Measurements from ENCODE around the gene IL1RAP.

IL1RAP gene

DNA sequence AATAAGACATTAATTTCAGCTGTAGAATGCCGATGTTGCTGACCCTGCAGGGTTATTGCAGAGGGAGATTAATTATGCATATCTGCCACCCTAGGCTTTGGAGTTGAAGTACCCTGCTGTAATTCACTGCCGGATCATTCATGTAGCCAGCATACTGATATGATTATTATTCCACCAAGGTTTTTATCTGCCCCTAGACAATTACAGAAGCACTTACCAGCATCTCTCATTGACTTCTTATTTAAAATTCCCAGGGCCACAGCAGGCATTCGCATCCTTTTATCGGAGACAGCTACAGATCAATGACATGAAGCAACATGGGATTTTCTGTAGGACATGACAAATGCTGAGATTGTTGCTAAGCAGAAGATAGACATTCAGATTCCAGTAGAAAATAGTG, 31.3 kb downstream of the IL1RAP start:
- DNase-seq: no peak

DNA sequence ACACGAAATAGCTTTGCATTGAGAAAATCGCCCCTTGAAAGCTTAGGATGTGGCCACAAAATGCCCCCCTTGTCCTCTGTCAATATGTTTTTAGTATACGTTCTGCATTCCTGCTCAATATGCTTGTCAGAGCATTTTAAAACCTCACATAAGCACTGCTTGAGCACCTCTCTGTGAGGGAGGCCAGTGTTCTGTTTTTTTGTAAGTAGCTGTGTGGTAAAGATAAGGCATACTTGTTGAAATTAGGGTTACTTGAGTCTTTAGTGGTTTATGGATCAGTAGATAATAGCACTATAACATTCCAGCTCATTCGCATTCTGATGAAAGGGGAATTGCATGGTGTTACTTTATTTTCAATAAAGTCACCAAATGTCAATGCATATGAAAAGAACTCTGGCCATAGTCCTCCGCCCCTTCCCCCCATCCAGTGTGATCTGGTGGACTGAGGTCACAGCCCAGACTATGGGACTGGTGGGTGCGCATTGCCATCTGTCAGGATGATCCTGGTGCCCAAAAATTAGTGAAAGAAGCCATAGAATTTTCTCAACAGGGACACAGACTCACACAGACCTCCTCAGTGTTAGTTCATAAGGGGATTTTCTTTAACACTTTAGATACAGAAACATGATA, 33.1 kb downstream of the IL1RAP start:
- no peak for DNase-seq

DNA sequence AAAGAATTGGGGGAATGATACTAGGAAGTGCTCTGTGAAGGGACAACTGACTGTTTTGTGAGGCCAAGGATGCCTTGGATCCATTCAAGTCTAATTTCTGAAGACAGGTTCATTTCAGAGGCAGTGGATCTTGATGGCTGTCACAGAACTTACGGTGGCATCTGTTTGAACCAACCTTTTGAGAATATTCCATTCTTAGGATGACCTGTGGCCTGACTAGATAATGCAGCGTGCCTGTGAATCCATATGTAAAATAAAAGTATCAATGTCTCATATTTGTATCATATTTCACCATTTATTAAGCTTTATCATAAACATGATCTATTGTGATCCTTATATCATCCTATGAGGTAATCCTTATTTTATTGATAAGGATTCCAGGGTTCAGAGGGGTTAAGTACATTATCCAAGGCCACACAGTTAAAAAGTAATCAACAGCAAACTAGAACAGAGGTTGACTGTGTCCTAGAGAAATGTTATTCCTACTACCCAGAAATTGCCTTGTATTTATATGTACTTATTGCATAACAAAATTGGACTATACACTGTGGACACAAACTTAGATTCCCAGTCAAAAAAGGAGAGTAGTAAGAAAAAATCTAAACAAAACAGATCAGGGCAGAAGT, 34.3 kb downstream of the IL1RAP start:
- DNase-seq: no peak

DNA sequence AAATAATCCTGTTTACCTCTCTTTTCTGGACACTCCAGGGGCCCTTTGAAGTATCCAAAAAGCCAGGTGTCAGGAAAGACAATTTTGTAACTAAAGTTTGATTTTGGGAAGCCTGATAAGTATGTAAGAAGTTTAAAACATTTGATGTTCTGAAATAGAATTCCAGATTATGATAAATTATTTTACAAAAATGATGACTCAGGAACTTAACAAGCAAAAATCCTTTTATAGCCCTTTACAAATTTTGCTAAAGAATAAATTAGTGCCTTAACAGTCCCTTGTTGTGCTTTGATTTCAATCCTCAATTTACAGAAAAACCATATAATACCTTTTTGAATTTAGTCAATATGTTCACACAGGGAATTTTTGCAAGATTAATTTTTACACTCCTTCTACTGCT, 38.1 kb downstream of the IL1RAP start:
- no peak for DNase-seq

DNA sequence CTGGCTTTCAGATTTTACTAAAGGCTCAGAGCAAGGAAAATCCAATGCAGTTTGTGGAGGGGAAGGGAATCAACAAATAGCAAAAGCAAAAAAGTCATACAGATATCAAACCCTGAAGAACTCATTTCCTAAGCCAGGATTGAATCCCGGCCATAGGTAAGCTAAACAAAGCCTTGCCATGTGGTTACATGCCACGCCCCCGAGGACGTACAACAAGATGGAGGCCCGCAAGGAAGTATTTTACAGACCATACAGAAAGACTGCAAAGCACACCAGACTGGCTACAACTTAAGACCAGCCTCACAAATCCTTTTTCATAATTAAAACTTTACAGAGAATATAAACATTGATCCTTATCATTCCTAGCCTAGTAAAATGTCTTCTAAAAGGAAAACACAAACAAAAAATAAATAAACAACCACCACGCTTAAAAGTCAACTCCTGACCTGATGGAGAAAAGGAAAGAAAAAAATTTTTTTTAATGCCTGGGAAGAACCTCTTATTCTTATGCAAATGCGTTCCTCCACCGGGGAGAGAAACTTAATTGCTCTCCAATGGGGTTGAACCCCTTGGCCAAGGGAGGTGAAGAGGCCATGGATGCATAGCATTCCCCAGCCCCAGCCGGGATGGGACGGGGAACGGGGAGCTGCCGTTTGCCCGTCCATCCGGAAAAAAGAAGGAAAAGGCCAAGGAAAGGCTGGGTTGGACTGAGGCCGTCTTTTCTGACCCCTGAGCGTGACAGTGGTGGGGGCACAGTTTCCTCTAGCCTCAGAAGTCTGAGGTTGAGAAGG, 39.3 kb downstream of the IL1RAP start:
- no peak for DNase-seq

DNA sequence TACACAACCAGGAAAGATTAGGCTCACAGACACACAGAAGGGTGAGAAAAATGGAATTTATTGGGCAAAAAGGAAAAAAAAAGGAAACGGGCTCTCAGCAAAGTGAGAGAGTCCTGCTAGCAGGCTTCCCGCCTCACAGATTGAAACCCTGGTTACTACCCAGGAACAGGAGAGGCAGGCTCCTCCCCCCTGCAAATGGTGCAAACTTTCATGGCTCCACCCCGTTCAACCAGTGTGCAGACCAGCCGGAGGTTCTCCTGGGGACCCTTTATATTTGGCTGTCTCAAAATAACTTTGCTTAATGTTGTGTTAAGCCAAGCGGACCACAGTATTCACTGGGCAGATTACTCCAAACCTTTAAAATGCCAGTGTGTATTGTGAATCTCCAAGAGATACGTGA, 40.3 kb downstream of the IL1RAP start:
- DNase-seq: no peak

DNA sequence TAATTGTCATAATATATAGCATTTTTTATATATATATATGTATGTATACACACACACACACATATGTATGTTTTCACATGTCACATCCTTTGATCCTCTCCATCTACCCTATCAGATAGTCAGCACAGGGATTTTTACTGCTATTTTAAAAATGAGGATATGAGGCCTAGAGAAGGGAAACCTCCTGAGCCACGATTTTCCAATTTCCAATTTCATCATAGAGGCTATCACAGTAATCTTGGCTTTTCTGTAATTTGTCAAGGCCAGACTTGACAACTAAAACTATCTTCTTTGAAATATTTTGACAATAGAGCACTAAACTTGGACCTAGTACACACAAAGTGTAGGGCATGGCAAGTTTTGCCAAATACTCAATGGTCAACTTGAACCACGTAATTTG, 42.5 kb downstream of the IL1RAP start:
- DNase-seq: no peak

DNA sequence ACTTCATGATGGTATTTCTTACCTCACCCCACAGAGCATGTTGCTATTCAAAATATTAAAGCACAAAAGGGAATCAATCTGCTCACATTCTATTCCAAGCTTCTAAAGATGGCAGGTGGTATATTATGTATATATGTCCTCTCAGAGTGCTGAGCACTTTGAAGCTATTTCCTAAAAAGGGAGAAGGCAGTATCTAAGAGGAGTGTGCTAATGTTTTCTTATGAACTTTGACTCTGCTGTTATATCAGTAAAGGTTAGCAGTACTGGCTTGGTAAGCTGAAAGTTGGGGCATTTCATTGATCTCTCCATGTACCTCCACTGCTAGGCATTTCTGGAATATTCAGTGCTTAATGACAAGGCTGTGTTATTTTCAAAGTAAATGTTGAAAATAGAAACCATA, 43.4 kb downstream of the IL1RAP start:
- DNase-seq: no peak

DNA sequence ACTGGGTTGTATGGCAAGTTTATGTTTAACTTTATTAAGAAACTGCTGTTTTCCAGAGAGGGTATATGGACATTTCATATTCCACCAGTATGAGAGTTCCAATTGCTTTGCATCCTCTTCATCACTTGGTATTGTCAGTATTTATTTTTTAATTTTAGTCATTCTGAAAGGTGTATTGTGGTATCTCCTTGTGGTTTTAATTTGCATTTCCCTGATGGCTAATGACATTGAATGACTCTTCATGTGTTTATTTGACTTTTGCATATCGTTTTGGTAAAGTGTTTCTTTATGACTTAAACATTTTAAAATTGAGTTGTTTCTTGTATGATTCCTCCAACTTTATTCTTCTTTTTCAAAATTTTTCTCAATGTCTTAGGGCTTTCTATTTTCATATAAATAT, 44.4 kb downstream of the IL1RAP start:
- no peak for DNase-seq

DNA sequence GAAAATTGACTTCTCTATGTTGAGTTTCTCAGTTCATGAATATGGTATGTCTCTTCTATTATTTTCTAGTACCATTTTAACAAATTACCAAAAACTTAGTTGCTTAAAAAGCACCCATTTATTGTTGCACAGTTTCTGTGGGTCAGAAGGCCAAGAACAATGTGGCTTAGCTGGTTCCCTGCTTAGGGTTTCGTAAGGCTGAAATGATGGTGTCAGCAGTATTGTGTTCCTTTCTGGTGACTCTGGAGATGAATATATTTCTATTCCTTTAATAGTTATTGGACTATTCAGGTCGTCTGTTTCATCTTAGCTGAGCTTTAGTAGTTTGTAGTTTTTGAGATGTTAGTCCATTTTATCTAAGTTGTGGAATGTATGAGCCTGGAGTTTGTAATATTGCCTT, 44.9 kb downstream of the IL1RAP start:
- DNase-seq: no peak

DNA sequence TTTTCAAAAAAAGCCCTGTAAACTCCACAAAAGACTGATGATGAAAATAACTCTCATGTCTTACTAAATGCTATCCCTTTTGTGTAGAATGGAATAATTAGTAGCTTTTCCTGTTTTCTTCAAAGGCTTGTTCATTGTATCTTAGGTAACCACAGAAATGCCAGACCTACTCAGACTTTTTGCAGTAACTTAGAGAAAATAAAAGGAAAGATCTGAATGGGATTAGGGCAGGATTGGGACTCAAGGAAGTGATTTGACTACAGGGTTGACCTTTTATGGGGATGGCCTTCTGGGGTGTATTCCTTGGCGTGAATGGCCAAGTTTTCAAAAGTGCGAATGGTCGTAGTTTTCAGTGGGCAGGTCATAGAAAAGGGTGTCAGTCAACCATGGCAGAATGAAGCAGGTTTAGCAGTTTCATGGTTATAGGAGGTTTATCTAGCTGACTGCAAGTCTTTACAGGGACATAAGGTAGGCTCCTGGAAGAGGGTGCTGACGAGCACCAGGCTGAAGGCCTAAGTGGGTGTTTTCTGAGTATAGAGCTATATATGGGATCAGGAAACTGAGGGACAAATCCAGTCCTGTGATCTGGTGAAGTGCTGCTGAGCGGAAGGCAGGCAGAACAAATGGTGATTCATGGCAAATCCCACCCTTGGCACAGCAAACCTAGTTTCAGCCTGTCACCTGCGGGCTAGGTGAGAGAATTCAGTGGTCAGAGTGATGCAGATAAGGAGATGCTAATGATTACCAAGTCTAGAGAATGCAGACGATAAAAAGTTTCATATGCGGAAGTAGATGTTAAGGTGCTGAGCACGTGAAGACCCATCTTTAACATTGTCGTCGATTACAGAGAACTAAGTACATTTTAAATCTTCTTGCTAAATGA, 46.4 kb downstream of the IL1RAP start:
- no peak for DNase-seq

DNA sequence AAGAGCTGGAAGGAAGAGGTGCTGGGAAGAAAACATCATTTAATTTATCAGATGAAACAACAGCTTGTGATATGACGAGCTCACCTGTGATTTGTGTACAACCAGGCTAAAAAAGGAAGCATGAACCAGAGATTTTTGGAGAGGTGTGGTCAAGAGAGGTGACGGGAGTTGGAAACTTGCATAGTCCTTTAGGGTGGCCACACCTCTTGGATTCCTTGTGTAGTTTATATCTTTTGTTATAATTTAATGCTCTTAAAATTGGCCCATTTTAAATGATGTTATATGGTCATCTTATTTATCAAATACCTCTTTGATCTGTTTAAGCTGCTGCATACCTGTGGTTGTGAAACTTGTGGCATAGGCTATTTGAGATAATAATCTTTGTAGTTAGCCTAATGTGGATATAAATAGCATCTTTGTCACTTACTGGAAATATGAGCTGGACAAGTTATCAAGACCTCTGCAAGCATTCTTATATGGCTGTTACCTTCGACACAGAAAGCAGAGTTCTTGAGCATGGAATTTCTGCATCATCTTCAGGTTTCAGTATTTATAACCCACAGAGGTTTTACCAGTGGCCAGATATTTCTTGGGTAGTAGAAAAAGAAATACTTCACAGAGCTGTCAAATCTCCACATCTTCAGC, 49.1 kb downstream of the IL1RAP start:
- no peak for DNase-seq

DNA sequence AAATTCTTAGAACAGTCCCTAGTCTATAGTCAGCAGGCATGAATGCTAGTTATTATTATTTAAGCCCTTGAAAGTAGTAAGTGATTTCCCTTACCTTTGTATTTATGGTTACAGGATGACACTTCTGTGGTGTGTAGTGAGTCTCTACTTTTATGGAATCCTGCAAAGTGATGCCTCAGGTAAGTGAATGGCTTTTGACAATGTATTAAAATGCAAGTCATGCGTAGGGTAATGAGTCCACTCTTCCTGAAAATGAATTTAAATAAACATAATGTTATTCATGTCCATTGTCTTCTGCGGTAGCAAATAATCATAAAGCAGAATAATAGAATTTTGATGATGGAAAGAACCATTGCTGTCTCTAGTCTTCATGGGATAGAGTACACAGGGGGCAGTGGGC, 50.3 kb downstream of the IL1RAP start:
- DNase-seq: no peak

DNA sequence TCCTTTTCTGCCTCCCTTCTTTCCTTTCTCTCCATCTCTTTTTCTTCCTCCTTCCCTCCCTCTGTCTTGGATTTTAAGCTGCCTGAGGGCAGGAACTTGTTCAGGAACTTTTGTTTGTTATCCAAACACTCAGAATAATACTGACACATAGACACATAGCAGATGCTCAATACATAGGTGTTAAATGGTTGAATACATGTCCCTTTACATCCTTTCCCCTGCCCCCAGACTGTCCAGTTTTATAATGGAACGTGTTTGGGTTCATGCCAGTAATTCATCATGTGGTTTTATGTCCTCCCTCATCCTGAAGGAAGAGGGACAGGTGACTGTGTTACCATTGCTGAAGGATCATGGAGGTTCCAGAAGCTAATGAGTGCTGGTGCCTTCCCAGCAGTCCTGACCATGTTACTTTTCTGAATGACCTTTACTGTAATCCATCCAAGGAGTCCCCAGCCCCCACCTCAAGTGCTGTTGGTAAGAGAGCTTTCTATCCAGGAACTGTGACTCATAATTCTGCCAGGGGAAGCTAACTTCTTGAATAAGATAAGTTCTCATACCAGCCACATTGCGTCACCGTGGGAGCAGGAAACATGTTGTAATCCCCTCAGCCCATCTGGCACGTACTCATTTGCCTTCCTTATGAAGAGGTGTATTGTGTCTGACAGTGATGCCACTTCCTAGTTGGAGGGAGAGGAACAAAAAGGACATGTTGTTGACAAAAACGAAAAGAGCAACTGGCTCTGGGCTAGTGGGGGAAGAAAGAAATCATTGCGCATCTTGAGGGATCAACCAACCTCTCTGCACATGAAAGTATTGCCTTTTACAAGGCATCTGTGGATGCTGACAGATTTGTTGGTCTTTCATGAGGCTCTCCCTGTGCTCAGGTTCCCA, 52.4 kb downstream of the IL1RAP start:
- DNase-seq: peak; percentile 27 to 85

DNA sequence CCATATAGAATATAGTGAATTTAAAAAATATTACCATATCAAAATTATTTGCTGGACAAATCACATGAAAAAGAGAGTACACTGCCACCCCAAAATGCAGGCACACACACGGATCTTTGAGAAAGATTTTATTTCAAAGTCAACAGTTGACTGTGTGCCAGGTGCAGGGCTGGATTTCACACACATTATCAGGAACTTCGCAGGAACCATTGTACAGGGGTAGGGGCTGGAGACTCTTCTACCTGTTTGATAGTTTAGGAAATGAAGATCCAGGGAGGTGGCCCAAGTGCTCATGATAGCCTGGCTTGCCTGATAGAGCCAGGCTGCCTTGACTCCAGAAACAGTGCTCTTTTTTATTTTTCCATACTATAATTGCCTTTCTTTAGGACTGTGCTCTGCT, 54.2 kb downstream of the IL1RAP start:
- DNase-seq: no peak

DNA sequence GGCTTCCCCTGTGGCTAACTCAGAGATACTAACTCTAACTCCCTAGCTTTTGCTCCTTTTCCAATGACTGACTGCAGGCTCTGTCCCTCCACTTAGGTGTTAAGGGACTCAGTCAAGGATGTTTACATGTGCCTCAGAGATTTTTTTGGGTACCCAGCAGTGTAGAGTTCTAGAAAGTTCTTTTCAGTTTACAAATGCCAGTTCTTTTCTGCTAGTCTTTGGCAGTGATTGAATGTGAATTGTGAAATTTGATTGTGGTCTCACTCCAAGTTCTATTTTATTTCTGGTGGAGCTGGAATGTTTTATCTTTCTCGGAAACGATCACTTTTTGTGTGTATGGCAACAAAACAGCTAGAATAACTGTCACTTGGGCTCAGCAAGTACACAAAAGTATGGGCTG, 60.6 kb downstream of the IL1RAP start:
- no peak for DNase-seq

DNA sequence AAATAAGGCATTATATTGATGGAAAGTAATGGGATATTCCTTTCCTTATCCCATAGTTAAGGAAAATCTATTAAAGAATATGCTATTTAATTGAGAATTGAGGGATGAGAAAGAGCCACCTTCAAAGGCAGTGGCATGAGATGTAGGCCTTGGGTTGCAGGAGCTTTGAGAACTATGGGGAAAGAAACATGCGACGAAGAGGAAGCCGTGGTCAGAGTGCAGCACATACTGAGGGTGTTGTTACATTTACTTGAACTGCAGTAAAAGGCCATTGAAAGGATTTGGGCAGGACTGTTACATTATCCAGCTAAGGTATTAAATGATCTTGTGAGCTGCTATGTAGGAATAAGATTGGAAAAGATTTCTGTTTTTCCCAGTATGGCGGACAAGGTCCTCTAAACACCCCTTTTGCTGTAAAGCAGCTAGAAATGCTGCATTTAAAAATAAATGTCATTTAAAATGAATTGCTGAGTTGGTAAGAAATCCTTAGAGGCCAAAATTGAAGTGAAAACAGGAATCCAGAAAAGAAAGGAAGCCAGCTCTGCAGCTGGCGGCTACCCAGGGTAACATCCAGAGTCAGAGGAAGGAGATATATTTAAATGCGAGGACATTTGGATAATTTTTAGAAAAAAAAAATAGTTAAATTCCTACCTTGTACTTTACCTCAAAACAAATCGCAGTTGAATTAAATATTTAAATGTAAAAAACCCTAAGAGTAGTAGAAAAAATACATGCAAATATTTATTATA, 61.7 kb downstream of the IL1RAP start:
- DNase-seq: no peak

DNA sequence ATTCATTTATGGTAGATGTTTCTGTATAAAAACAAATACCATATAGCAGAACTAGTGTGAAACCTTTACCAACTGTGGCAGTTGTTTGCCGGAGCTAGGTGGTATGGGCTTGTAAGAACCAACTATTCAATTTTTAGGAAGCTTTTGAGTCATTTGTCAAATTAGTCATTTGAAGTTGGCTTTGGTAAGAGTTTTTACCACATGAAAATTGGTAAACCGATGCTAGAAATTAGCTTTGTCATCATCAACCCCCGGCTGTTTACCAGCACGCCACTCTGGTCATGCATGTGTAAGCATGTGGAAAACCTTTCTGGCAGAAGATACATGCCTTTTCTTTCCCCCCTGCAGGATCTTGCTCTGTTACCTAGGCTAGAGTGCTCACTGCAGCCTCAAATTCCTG, 63.3 kb downstream of the IL1RAP start:
- DNase-seq: no peak

DNA sequence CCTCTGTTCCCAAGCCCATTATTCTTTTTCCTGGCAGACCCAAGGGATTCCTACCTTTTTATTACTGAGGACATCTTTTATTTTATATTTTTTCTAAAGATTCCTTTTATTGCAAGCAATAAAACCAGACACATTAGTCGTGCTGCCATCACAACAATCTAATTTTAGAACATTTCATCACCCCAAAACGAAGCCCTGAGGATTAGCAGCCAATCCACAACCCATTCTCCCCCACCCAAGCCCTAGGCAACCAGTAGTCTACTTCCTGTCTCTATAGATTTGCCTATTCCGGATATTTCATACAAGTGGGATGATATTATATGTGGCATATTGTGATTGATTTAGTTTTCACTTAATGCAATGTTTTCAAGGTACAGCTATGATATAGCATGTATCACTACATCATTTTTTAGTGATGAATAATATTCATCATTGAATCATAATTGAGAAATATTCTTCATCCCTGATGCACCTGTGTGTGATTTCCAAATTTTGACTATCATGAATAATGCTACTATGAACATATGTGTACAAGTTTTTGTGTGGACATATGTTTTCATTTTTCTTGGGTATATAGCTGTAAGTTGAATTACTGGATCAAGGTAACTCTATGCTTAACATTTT, 65.7 kb downstream of the IL1RAP start:
- no peak for DNase-seq

DNA sequence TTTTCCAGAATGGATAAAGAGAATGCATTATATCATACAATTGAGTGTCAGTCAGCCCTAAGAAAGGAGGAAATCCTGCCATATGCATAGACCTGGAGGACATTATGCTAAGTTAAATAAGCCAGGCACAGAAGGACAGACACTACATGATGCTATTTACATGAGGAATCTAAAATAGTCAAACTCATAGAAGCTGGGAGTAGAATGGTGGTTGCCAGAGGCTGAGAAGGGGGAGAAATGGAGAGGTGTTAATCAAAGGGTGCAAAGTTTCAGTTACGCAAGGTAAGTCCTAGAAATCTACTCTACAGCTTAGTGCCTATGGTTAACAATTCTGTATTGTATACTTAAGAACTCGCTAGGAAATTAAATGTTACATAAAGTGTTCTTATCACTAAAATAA, 66.5 kb downstream of the IL1RAP start:
- DNase-seq: no peak

All from CD4-positive, alpha-beta T cell treated with Interleukin-4 for 1 hour (primary cell).